Stimulated activated CD8-positive, alpha-beta memory T cell treated with anti-CD3 and anti-CD28 coated beads, Interleukin-7, amount 100 ng/mL, for 48 hours (primary cell): ENCODE data around the gene AKR1C2.
"Not testable (repeated sequence)": the region's sequence is repeated elsewhere in the genome, so short reads cannot be mapped to it uniquely, and the experiment has no call there.

Source experiments
- DNase-seq, 2 donors: peaks; one replicate each; pipeline ENCODE4 v3.0.0-alpha.2; 2020; ENCODE audit warnings: low read depth in 1 of 2; ENCODE audit errors: extremely low read depth in 1 of 2

Gene AKR1C2

DNA sequence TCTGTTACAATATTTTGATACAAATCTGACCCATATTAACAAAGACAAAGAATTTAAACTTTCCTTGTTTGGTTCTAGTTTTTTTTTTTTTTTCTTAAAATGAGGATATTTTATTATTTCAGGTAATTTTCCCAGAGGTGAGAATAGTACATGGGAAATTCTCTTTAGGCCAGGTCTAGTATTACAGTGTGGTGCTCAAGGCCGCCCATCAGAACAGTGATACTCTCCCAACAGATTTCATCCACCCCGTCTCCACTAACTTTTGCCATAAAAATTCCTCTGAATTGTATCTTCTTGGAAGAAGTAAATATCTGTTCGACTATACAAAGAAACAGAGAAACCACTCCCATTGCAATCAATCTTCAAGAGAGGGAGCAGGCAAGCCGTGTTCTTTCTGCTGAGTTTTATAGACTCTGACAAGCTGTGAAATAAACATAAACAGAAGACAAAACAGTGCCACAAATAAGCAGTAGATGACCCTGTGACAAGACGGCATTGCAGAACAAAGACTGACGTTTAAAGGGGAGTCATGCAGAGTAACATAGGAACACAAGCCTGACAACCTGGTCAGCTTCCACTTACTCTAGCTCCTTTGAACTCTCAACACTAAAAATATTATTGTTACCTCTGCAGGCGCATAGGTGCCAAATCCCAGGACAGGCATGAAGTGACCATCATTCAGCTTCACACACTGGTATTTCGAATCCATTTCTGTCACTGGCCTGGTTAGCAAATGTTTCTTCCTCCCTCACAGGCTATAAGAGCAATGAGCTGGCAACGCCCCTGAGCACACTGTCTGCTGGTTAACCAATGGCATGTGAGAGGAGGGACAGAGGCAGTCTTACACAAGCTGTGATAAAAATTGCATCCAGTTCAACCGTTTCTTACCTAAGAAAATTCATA, at the start of gene AKR1C2:
AKR1C2 (minus strand) TSS at position 731 of the 903 bp plus-strand sequence; CDS start at position 709, 22 bp downstream.
- not testable (repeated sequence) for DNase-seq

DNA sequence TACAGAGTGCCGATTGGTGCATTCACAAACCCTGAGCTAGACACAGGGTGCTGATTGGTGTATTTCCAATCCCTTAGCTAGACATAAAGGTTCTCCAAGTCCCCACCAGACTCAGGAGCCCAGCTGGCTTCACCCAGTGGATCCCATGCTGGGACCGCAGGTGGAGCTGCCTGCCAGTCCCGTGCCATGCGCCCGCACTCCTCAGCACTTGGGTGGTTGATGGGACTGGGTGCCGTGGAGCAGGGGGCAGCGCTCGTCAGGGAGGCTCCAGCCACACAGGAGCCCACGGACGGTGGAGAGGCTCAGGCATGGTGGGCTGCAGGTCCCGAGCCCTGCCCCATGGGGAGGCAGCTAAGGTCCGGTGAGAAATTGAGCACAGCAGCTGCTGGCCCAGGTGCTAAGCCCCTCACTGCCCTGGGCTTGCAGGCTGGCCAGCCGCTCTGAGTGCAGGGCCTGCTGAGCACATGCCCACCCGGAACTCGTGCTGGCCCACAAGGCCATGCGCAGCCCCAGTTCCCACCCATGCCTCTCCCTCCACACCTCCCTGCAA, 49.4 kb upstream of the AKR1C2 start:
- not testable (repeated sequence) for DNase-seq

DNA sequence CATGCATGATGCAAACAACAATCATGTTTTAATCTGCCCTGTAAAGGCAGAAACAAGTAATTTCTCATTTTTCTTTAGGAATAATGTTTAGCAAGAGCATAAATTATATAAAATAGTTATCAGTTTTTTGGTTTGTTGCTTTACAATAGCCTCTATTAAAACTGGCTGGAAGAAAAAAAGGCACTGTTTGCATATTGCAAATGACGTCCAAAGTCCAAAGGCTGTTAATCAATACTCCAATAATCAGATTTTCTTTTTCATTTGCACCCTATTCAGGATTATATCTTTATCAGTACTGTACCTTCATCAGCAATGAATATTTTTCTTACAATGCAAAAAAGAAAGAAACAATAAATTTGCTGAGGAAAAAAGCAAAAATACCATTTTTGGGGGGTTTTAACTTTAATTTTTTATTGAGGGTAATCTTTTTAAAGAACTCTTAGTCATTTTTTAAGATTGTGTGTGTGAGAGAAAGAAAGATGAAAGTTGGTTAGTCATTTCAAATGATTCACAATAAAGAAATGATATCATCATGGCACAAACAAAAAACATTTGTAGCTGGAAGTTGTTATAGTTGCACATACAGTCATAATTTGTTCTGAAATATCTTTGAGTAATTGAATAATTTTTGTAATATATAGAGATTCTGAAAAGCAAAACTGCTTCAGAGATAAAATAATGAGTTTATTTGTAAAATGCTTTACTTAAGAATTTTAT, 44.4 kb upstream of the AKR1C2 start:
- no peak for DNase-seq

DNA sequence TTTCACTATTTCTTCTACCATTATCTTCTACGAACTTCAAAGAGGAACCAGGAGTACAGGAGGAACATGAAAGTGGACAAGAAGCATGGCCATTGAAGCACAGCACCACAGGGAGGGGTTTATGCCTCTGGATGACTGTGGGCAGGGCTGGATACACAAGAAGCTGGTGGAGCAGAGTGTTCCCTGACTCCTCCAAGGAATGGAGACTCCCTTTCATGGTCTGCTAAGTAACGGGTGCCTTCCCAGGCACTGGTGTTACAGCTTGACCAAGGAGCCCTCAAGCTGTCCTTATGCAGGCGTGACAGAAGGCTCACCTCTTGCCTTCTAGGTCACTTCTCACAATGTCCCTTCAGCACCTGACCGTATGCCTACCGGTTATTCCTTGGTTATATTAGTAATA, 43.4 kb upstream of the AKR1C2 start:
- not testable (repeated sequence) for DNase-seq

DNA sequence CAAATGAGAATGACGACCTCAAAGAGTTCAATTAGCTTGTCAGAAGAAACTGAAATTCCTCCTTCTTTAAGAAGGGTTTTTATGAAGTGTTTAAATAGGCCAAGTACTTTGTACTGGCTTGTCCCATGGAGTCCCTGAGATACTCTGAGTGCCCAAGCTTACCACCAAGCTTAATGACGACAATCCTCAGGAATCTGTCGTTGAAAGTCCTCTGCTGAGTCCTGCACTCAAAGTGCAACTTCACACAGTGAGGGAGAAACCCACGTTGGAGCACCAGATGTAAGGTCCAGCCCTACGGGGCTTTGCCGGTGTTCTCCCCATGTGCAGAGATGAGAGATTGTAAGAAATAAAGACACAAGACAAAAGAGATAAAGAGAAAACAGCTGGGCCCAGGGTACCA, 42.8 kb upstream of the AKR1C2 start:
- no peak for DNase-seq

DNA sequence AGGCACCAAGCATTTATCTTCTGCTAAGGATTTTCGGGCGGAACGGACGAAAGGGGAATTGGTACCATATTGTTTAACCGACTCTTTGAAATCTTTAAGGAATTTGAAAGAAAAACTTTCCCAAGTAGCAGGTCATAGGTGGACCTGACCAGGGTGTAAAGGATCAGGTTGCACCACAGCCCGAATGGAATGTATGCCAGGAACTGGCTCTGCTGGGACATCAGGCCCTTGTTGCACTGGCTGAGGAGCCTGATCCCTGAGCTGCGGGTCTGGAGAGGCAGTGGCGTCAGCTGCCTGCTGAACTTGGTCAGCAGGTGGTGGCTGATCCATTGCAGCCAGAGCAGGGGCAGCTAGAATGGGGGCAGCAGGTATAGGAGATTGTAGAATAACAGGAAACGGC, 41.4 kb upstream of the AKR1C2 start:
- no peak for DNase-seq

DNA sequence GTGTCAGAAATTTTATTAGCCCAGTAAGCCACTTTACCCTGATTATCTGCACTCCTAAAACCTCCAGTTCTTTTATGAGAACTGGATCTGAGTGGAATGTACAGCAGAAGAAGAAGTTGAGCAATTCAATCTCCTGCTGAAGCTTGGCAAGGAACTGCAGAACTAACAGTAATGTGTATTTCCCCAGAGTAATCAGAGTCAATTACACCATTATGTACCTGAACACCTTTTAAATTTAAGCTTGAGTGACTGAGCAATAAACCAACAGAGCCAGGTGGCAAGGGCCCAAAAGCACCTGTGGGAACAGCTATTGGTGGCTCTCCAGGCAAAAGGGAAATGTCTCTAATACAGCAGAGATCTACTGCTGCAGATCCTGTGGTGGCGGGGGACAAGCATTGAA, 40.1 kb upstream of the AKR1C2 start:
- no peak for DNase-seq

DNA sequence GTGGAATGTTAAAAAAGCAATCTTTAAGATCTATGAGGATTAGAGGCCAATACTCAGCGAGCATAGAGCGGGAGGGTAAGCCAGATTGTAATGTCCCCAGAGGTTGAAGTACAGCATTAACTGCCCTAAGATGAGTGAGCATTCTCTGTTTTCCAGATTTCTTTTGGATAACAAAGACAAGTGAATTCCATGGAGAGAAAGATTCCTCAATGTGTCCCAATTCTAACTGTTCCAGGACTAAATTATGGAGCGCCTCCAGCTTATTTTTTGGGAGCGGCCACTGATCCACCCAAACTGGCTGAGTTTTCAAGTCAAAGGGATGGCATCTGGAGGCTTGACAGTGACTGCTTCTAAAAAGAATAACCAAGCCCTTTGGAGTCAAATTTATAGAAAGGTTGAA, 39.3 kb upstream of the AKR1C2 start:
- DNase-seq, result no peak

DNA sequence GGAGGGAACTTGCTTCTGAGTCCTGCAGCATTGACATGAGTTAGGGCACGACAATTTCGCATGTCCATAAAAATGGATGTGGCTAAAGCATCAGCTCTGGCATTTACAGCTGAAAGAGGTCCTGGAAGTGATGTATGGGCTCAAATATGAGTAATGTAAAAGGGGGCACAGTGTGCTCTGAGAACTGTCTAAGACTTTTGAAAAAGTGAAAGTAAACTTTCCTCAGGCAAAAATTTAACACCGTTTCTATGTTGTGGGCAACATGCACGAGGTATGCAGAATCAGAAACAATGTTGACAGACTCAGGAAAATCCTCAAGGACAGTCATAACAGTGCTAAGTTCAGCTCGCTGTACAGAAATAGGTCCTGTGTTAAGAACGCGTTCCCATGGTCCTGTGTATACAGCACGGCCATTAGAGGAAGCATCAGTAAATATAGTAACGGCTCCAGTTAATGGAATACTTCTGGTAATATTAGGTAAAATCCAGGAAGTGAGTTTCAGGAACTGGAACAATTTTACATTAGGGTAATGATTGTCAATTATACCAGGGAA, 37.9 kb upstream of the AKR1C2 start:
- DNase-seq, result no peak

DNA sequence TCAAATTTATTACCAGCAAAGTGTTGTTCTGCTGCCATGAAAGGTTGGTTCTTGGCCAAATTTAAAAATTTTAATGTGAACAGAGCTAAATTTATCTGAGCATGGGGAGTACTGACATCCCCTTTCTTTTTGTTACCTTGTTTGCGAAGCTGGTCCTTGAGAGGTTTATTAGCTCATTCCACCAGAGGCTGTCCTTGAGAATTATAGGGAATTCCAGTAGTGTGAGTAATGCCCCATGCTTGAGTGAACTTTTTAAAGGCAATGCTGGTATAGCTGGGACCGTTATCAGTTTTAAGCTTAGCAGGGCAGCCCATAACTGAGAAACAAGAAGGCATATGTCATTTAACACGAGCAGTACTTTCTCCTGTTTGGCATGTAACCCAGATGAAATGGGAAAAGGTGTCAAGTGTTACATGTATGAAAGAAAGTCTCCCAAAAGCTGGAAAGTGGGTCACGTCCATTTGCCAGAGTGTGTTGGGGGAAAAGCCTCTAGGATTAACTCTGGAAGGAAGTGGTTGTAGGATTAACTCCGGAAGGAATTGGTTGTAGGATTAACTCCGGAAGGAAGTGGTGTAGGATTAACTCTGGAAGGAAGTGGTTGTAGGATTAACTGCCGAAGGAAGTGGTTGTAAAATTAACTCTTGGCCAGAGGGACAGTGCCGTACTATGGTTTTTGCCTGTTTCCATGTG, 37.3 kb upstream of the AKR1C2 start:
- DNase-seq, result no peak

DNA sequence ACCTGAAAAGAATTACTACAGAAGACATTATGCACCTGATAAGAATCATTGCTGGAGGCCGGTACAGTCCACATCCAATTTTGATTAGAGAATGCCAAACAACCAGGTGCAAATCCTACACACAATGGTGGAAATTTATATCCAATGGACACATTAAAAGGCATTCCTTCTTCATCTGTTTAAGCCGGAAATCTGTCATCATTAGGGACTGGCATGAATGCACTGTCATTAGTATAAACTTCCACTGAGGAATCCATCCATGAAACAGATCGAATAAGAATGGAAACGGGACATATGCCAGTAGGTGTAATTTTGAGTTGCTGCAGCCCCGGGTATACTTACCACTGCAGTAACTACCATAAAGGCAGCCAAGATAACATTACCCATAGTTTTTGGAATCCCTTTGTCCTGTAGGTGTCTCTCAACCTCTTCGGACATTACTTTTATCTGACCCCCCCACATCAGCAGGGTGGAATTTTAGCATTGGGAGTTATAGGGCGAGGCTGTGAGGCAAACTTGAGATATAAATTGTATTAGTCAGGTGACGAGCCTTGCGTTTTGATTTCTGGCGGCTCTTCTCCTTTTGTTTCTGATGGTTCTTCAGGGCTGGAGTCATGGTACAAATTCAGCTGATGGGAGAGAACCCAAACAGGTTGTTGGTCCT, 36.5 kb upstream of the AKR1C2 start:
- no peak for DNase-seq

DNA sequence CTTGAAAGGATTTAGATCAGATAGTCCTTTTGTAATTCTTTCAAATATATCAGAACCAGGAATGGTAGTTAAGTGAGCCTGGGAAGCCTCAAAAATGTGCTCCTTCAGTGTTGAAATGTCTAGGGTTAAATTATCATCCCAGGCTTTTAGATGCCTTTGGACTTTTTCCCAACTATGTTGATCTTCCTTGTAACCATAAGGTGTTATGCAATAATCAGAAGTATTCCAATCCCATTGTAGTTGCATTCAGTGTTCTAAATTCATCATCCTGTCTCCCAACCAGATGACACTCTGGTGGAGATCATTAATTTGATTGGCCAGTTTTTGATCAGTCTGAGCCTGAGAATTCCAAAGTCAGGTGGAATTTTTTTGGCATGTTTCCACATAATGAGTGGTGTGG, 35.1 kb upstream of the AKR1C2 start:
- no peak for DNase-seq

DNA sequence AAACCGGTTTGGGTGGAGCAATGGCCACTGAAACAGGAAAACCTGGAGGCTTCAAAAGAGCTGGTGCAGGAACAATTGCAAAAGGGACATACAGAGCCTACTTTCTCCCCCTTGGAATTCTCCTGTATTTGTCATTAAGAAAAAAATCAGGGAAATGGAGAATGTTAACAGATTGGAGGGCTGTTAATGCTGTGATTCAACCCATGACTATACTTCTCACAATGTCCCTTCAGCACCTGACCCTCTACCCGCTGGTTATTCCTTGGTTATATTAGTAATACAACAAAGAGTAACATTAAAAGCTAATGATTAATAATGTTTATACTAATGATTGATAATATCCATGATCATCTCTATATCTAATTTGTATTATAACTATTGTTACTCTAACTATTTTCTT, 34.4 kb upstream of the AKR1C2 start:
- DNase-seq, result no peak

DNA sequence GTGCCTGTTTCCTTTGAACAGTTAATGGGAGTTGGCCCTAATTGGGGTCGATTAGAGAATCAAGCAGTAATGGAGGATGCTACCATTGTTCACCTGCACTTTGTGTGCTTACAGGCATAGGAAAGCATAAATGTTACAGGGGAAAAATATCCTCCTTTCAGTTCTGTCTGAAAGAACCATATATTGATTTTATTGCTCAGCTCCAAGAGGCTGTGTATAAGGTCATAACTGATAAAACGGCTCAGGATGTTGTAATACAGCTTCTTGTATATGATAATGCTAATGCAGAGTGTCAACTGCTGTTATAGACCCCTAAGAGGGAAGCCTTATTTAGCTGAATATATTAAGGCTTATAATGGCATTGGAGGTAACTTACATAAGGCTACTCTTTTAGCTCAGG, 32.9 kb upstream of the AKR1C2 start:
- no peak for DNase-seq

DNA sequence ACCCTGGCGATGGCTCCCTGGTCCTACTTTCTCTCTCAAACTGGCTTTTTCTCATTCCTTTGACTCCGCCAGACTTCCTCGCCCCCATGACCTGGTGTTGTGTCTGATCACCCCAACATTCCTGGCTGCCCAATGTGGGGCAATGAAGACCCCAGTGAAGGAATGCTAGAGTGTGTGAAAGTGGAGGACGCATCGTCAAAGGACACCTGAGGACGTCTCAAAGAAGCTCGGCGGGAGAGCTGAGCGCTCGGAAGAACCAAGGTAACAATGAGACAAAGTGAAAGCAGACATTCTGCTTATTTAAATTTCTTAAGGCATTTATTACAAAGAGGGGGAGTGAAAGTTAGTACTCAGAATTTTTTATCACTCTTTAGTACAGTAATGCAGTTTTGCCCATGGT, 31.7 kb upstream of the AKR1C2 start:
- DNase-seq, result no peak

DNA sequence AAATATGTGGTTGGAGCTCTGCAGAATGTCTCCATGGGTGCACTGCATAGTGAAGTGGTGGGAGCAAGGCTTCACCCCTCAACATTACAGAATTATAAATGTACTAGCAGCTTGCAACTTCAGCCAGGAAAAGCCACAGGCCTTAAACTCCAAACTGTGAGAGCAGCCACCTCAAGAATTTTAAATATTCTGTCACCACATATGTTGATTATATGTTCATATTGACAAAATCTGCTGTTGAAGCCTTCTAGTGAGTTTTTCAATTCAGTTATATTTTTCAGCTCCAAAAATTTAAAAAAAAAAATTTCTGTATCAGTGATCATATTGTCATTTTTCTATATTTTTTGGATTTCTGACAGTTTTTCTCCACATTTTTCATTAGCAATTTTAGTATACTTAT, 30.9 kb upstream of the AKR1C2 start:
- DNase-seq, result no peak

DNA sequence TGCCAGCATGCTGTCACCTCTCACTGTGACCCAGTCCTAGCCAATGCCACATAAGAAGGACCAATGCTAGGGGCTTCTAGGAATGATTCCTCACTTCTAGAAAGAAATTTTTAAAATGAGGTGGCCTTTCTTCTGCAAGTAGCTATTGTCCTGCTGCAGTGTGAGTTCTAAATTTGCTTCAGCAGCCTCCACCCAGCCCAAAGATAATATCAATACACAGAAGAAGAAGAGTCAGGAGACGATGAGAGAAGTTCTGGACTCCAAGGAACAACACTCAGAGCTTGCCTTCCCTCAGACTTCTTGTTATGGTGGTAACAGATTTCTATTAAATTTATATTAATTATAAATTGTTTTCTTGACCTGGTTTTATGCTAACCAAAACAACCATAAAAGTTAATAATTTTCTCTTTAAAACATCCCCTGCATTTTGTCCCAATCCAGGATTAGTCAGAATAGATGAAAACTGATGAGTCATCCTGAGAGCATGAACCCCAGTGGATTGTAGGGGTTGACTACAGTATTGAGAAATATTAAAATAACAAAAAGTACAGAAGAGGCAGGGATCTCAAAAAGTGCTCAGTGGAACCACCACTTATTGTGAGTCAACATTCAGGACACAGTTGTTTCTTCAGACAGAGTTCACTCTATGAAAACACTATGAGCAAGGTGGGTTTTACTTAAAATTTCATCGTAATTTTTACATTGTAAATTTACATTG, 29.6 kb upstream of the AKR1C2 start:
- no peak for DNase-seq

DNA sequence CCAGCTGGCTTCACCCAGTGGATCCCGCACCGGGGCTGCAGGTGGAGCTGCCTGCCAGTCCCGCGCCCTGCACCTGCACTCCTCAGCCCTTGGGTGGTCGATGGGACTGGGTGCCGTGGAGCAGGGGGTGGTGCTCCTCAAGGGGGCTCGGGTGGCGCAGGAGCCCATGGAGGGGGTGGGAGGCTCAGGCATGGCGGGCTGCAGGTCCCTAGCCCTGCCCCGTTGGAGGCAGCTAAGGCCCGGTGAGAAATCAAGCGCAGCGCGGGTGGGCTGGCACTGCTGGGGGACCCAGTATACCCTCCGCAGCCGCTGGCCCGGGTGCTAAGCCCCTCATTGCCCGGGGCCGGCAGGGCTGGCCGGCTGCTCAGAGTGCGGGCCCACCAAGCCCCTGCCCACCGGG, 28.8 kb upstream of the AKR1C2 start:
- DNase-seq, result not testable (repeated sequence)

DNA sequence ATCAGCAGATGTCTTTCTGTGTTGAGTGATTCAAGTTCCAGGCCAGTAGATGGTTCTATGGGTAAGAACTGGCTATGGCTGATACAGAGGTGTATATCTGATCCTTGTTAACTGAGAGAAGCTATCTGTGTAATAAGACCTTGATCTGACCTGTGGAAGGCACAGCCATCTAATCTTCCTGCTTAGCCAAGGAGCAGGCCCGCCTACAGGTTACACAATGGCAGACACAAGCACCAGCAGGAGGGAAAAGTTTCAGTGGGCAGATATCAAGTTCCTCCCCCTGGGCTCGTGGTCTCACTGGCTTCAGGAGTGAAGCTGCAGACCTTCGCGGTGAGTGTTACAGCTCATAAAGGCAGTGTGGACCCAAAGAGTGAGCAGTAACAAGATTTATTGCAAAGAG, 27.9 kb upstream of the AKR1C2 start:
- not testable (repeated sequence) for DNase-seq

DNA sequence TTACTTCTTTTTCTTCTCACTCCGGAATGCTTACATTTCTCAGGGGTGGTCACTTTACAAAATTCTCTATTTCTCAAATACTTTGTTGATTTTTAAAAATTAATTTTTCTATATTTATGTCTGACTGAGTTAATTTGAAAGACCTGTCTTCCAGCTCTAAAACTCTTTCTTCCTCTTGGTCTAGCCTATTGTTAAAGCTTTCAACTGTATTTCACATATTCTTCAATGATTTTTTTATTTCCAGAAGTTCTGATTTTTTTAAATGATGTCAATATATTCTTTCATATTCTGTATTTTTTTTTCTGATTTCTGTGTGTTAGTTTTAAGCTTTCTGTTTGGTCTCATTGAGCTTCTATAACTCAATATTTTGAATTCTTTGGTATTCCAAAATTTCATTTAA, 27.3 kb upstream of the AKR1C2 start:
- DNase-seq, result no peak
